ENCODE measurements around the gene SURF2. TPM values are rescaled to one million over a fixed set of nuclear protein-coding genes. Genes with fewer than 3 reads are reported as not detected.

Gene SURF2
- total and polyA plus RNA-seq, 9 of the 15 experiments (the other 6 are each of a cell fraction or from before 2014, with no cell fraction given): 5.5 to 82.5 (median 21.3) TPM

DNA sequence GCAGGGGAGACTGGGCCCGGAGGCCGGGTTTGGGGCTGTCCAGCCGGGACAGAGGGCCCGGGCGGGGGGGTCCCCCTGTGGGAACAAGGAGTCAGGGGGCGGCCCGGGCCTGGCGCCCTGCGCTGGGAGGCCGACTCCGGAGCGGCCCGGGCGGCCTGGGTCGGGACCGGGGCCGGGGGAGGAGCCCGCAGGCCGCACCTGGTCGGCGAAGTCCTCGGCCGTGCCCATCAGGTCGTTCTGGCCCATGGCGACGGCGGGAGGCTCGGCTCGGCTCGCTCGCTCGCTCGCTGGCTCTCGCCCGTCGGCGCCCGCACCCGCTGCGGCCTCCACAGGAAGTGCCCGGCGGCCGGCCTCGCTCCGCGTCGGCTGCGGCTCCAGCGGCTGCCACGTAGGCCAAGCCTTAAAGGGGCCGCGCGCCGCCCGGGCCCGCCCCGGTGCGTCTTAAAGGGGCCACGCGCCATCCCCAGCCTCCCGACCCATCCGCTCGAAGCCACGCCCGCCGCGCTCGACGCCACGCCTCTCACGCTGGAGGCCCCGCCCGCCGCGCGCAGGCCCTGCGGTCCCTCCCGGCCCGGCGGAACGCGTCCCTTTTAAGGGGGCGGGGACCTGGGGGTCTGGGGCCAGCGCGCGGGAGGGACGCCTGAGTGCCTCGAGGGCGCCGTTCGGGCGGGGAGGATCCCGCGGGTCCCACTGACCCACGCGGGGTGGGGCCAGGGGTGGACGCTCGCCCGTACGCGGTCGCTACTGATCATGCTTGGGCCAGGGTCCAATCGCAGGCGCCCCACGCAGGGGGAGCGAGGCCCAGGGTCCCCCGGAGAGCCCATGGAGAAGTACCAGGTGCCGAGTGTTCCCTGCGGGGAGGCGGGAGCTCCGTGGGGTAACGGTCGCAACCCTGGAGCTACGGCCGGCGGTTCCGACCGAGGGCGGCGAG, 19.6 kb downstream of the SURF2 start, which contains the start of the genes STKLD1 and SURF4 (continued):
- TF ChIP-seq CREBBP (IDR thresholded peaks at IDR 0.05; ENCODE audit: low read depth, low read length): no peak
- no peak for TF ChIP-seq SRSF1 (IDR thresholded peaks at IDR 0.05; ENCODE audit: low read depth, low read length)
- TF ChIP-seq IFI16 (CRISPR knock-in tag; IDR thresholded peaks at IDR 0.05): no peak
- TF ChIP-seq, protein P1, sequence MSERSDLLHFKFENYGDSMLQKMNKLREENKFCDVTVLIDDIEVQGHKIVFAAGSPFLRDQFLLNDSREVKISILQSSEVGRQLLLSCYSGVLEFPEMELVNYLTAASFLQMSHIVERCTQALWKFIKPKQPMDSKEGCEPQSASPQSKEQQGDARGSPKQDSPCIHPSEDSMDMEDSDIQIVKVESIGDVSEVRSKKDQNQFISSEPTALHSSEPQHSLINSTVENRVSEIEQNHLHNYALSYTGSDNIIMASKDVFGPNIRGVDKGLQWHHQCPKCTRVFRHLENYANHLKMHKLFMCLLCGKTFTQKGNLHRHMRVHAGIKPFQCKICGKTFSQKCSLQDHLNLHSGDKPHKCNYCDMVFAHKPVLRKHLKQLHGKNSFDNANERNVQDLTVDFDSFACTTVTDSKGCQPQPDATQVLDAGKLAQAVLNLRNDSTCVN (CRISPR knock-in tag; IDR thresholded peaks at IDR 0.05): no peak
- peak; percentile 59 for TF ChIP-seq U2AF1 (optimal IDR thresholded peaks at IDR 0.05; ENCODE audit: low read depth, low read length)
- TF ChIP-seq ATF7 (IDR thresholded peaks at IDR 0.05): no peak; the same call in 1 of the 2 replicates
- TF ChIP-seq, protein P2, sequence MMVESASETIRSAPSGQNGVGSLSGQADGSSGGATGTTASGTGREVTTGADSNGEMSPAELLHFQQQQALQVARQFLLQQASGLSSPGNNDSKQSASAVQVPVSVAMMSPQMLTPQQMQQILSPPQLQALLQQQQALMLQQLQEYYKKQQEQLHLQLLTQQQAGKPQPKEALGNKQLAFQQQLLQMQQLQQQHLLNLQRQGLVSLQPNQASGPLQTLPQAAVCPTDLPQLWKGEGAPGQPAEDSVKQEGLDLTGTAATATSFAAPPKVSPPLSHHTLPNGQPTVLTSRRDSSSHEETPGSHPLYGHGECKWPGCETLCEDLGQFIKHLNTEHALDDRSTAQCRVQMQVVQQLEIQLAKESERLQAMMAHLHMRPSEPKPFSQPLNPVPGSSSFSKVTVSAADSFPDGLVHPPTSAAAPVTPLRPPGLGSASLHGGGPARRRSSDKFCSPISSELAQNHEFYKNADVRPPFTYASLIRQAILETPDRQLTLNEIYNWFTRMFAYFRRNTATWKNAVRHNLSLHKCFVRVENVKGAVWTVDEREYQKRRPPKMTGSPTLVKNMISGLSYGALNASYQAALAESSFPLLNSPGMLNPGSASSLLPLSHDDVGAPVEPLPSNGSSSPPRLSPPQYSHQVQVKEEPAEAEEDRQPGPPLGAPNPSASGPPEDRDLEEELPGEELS (CRISPR knock-in tag; IDR thresholded peaks at IDR 0.05; ENCODE audit: borderline replicate concordance): 0 out of 2 replicates have a peak, but pooled peaks have one; percentile 88
- TF ChIP-seq, protein P3, sequence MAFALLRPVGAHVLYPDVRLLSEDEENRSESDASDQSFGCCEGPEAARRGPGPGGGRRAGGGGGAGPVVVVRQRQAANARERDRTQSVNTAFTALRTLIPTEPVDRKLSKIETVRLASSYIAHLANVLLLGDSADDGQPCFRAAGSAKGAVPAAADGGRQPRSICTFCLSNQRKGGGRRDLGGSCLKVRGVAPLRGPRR (CRISPR knock-in tag; IDR thresholded peaks at IDR 0.05): no peak
- no peak for TF ChIP-seq ZNF212 (CRISPR knock-in tag; IDR thresholded peaks at IDR 0.05)
- TF ChIP-seq HEY1 (CRISPR knock-in tag; IDR thresholded peaks at IDR 0.05; ENCODE audit: borderline replicate concordance): no peak
- TF ChIP-seq, protein P4, sequence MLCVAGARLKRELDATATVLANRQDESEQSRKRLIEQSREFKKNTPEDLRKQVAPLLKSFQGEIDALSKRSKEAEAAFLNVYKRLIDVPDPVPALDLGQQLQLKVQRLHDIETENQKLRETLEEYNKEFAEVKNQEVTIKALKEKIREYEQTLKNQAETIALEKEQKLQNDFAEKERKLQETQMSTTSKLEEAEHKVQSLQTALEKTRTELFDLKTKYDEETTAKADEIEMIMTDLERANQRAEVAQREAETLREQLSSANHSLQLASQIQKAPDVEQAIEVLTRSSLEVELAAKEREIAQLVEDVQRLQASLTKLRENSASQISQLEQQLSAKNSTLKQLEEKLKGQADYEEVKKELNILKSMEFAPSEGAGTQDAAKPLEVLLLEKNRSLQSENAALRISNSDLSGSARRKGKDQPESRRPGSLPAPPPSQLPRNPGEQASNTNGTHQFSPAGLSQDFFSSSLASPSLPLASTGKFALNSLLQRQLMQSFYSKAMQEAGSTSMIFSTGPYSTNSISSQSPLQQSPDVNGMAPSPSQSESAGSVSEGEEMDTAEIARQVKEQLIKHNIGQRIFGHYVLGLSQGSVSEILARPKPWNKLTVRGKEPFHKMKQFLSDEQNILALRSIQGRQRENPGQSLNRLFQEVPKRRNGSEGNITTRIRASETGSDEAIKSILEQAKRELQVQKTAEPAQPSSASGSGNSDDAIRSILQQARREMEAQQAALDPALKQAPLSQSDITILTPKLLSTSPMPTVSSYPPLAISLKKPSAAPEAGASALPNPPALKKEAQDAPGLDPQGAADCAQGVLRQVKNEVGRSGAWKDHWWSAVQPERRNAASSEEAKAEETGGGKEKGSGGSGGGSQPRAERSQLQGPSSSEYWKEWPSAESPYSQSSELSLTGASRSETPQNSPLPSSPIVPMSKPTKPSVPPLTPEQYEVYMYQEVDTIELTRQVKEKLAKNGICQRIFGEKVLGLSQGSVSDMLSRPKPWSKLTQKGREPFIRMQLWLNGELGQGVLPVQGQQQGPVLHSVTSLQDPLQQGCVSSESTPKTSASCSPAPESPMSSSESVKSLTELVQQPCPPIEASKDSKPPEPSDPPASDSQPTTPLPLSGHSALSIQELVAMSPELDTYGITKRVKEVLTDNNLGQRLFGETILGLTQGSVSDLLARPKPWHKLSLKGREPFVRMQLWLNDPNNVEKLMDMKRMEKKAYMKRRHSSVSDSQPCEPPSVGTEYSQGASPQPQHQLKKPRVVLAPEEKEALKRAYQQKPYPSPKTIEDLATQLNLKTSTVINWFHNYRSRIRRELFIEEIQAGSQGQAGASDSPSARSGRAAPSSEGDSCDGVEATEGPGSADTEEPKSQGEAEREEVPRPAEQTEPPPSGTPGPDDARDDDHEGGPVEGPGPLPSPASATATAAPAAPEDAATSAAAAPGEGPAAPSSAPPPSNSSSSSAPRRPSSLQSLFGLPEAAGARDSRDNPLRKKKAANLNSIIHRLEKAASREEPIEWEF (CRISPR knock-in tag; IDR thresholded peaks at IDR 0.05): no peak
- TF ChIP-seq ZNF384 (IDR thresholded peaks at IDR 0.05; ENCODE audit: low read depth, low read length): no peak
- TF ChIP-seq ZFP36 (IDR thresholded peaks at IDR 0.05; ENCODE audit: low read depth, low read length, partially characterized antibody): no peak
- TF ChIP-seq ELF4 (CRISPR knock-in tag; IDR thresholded peaks at IDR 0.05): no peak
- no peak for TF ChIP-seq JUNB (CRISPR knock-in tag; conservative IDR thresholded peaks at IDR 0.05)
- TF ChIP-seq, protein P5, sequence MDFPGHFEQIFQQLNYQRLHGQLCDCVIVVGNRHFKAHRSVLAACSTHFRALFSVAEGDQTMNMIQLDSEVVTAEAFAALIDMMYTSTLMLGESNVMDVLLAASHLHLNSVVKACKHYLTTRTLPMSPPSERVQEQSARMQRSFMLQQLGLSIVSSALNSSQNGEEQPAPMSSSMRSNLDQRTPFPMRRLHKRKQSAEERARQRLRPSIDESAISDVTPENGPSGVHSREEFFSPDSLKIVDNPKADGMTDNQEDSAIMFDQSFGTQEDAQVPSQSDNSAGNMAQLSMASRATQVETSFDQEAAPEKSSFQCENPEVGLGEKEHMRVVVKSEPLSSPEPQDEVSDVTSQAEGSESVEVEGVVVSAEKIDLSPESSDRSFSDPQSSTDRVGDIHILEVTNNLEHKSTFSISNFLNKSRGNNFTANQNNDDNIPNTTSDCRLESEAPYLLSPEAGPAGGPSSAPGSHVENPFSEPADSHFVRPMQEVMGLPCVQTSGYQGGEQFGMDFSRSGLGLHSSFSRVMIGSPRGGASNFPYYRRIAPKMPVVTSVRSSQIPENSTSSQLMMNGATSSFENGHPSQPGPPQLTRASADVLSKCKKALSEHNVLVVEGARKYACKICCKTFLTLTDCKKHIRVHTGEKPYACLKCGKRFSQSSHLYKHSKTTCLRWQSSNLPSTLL (IDR thresholded peaks at IDR 0.05): no peak
